C4-2B (cell line): ENCODE data around the gene OLA1.

ENCODE experiments used
- H3K27ac ChIP-seq: fragments of 450-650 bp; 2 replicates; pipeline ENCODE4 v1.5.1; 2017
- ZFX ChIP-seq: fragments of 450-650 bp; IDR thresholded peaks from 2 replicates; pipeline ENCODE4 v1.6.1; 2017
- TF ChIP-seq, protein P1 (sequence below): fragments of 450-650 bp; conservative IDR thresholded peaks from 2 replicates; pipeline ENCODE4 v1.5.1; 2017; ENCODE audit warnings: mild to moderate bottlenecking

Gene OLA1

DNA sequence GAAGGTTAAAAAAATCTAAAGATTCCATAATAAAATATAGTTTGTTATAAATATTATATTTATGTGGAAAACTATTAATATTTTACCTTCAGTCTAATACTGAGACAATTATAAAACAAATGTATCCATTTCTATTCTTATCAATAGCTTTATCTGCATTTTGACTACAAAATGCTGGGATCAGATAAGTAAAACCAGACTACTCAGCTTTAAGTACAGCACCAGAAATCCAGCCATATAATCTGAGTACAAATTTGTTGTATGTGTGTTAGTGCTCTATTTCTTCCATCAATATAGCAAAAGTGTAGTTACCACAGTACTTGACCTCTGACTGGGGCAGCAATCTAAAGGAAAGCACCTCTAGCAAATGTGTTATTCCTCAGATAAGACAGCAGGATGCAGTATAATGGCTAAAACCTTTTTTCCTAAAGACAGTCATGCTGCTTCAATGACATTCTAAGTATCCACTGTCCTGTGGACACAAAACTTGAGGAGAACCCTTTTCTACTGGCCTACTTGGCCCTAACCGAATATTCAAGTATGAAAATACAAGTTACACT, 68.1 kb downstream of the OLA1 start:
- H3K27ac ChIP-seq, result no peak overlapping the region
- TF ChIP-seq, protein P1, sequence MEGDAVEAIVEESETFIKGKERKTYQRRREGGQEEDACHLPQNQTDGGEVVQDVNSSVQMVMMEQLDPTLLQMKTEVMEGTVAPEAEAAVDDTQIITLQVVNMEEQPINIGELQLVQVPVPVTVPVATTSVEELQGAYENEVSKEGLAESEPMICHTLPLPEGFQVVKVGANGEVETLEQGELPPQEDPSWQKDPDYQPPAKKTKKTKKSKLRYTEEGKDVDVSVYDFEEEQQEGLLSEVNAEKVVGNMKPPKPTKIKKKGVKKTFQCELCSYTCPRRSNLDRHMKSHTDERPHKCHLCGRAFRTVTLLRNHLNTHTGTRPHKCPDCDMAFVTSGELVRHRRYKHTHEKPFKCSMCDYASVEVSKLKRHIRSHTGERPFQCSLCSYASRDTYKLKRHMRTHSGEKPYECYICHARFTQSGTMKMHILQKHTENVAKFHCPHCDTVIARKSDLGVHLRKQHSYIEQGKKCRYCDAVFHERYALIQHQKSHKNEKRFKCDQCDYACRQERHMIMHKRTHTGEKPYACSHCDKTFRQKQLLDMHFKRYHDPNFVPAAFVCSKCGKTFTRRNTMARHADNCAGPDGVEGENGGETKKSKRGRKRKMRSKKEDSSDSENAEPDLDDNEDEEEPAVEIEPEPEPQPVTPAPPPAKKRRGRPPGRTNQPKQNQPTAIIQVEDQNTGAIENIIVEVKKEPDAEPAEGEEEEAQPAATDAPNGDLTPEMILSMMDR, result peak; percentile 18; the same call in 1 of the 2 replicates
- no peak for TF ChIP-seq ZFX

DNA sequence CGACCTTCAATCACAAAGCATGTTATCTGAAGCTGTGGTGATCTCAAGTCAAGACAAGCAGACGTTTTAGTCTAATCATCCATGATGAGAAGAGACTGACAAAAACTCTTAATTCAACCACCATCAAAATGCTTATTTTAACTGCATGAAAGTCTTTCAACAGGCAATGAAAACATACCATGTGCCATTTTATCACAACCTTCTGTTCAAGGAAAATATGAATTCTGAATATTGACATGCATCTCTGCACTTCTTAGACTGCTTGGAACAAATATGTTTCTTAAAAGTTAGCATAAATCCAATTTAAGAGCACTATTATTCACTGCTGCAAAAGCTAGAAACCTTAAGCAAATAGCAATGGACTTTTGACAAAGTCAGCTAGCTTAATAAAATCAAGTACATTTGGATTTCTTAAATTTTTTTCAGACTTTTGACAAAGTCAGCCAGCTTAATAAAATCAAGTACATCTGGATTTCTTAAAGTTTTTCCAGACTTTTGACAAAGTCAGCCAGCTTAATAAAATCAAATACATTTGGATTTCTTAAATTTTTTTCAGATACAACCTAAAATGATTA, 70.9 kb downstream of the OLA1 start:
- TF ChIP-seq, protein P1, result no peak
- TF ChIP-seq ZFX, result no peak
- no peak overlapping the region for H3K27ac ChIP-seq

DNA sequence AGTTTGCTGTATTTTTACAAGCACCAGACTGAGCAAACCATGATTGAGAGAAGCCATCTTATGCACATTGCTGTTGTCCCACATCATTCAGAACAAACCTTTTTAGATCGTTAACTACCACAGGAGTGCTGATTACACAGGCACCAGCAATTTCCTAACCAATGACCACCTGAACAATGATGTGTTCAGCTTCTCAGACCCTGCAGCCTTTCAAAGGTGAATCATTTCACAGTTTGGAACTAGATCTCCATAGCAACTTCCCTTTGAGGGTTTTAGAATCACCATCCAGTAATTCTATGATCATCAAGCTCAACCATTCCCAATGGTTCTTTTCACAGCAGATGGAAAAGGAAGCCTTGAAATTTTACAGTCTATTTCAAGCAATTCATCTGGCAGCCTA, 71.4 kb downstream of the OLA1 start:
- no peak overlapping the region for H3K27ac ChIP-seq
- TF ChIP-seq, protein P1, result no peak
- TF ChIP-seq ZFX, result no peak

DNA sequence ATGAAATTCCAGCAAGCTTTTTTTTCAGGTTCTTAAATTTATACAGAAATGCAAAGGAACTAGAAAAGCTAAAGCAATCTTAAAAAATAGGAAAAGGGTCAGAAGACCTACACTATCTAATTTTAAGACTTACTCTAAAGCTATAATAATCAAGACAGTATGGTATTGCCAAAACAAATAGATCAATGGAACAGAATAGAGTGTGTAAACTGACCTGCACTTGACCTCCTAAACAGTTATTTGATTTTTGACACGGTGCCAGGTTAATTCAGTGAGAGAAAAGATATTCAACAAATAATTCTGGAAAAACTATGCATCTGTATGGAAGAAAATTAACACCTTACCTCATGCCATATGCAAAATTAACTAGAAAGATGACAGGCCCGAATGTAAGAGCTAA, 73.6 kb downstream of the OLA1 start:
- no peak overlapping the region for H3K27ac ChIP-seq
- TF ChIP-seq, protein P1, result no peak

DNA sequence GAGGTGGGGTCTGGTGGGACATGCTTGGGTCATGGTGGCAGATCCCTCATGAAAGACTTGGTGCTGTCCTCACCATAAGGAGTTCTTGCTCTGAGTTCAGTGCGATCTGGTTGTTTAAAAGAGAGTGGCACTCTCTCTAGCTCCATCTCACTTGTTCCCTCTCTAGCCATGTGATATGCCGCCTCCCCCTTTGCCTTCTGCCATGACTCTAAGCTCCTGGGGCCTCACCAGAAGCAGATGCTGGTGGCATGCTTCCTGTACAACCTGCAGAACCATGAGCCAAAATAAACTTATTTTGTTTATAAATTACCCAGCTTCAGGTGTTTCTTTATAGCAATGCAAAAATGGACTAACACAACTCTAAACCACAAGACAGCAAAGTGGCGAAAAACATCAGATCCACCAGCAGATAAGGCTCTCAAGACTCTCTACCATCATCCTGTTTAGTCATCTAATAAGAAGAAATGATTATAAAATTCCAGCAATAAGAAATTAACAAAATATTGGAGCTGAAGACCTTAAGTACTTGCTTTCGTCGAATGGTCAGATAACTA, 75.5 kb downstream of the OLA1 start:
- TF ChIP-seq, protein P1, result no peak
- TF ChIP-seq ZFX, result no peak
- H3K27ac ChIP-seq, result no peak overlapping the region

DNA sequence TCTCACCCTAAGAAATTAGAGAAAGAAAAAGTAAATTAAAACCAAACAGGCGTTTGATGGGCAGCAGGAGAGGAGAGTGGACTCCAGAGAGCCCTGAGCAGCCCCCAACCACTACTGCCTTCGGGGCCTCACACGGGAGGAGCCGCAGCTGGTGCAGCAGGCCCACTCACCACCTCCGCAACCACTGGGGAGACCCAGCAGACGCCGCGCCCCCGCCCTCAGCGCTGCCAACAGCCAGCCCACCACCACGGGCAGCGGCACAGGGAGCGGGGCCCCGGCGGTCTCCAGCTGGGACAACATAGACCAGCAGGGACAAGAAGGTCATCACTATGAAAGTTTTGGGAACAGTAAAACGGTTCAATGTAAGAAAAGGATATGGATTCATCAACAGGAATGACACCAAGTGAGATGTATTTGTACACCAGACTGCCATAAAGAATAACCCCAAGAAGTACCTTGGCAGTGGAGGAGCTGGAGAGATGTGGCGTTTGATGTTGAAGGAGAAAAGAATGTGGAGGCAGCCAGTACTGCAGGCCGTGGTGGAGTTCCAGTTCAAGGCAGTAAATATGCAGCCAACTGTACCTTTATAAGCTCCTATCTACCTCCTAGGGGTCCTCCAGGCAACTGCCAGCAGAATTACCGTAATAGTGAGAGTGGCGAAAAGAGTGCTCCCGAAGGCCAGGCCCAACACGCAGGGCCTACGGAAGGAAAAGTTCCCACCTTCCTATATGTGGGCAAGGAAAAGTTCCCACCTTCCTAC, 76.5 kb downstream of the OLA1 start:
- H3K27ac ChIP-seq, result no peak overlapping the region
- no peak for TF ChIP-seq ZFX
- TF ChIP-seq, protein P1, result no peak

DNA sequence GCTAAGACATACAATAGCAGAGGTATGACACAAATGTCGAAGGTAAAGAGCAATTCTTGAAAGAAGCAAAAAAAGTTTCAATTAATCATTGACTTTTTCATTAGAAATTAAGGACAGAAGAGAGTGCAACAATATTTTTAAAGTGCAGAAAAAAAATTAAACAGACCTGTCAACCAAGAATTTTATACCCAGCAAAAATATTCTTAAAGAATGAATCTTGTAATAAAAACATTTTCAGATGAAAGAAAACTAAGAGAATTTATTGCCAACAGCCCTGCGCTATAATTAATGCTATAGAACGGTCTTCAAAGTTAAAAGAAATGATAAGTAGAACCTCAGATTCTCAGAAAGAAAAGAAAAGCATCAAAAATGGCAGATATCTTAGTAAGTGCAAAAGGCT, 79.0 kb downstream of the OLA1 start:
- TF ChIP-seq, protein P1, result no peak
- no peak for TF ChIP-seq ZFX

More for the DNA sequence above, 79.0 kb downstream of the OLA1 start:
- no peak overlapping the region for H3K27ac ChIP-seq
